Activated naive CD8-positive, alpha-beta T cell (primary cell): ENCODE results near the gene PI4K2A.
"Not testable (repeated sequence)": the region's sequence is repeated elsewhere in the genome, so short reads cannot be mapped to it uniquely, and the experiment has no call there.

ENCODE experiments used
- H3K27ac Mint-ChIP-seq: one replicate; pipeline ENCODE4 v1.8.0; 2021; ENCODE audit warnings: mixed read lengths
- H3K27me3 Mint-ChIP-seq: one replicate; pipeline ENCODE4 v1.8.0; 2021; ENCODE audit warnings: mixed read lengths
- H3K36me3 Mint-ChIP-seq: one replicate; pipeline ENCODE4 v1.8.0; 2021; ENCODE audit warnings: mixed read lengths
- H3K4me1 Mint-ChIP-seq: one replicate; pipeline ENCODE4 v1.8.0; 2021; ENCODE audit warnings: low read depth, mixed read lengths
- H3K4me3 Mint-ChIP-seq: one replicate; pipeline ENCODE4 v1.8.0; 2021; ENCODE audit warnings: mild to moderate bottlenecking, mixed read lengths
- H3K9me3 Mint-ChIP-seq: one replicate; pipeline ENCODE4 v1.8.0; 2021; ENCODE audit warnings: low read depth, mixed read lengths

The PI4K2A gene

GRCh38 chr10:97618285-97618684 is 22.2 kb upstream of the PI4K2A start:
- peaks cover 2% of the 10 kb centered on the region for H3K36me3 Mint-ChIP-seq
- no peak overlapping the region for H3K27ac Mint-ChIP-seq
- H3K9me3 Mint-ChIP-seq = no peaks in the 10 kb centered on the region
- H3K4me1 Mint-ChIP-seq = no peaks in the 10 kb centered on the region
- no peak overlapping the region for H3K4me3 Mint-ChIP-seq
- H3K27me3 Mint-ChIP-seq = no peaks in the 10 kb centered on the region

- Mint-ChIP-seq H3K27ac (no peak overlapping the region), H3K27me3 (no peaks in the 10 kb centered on the region), H3K4me3 (no peak overlapping the region), H3K9me3 (no peaks in the 10 kb centered on the region), H3K36me3 (peaks cover 2% of the 10 kb centered on the region), H3K4me1 (no peaks in the 10 kb centered on the region)
These were observed 21.7 kb upstream of the PI4K2A start for GRCh38 chr10:97618733-97619132.

- no peaks in the 10 kb centered on the region for H3K36me3 Mint-ChIP-seq
- no peaks in the 10 kb centered on the region for H3K27me3 Mint-ChIP-seq
- H3K27ac Mint-ChIP-seq = no peak overlapping the region
- H3K9me3 Mint-ChIP-seq = no peaks in the 10 kb centered on the region
- no peak overlapping the region for H3K4me3 Mint-ChIP-seq
- H3K4me1 Mint-ChIP-seq = no peaks in the 10 kb centered on the region
These were observed 17.2 kb upstream of the PI4K2A start for GRCh38 chr10:97623277-97623676.

- no peak overlapping the region for H3K4me3 Mint-ChIP-seq
- H3K36me3 Mint-ChIP-seq = no peaks in the 10 kb centered on the region
- H3K9me3 Mint-ChIP-seq = no peaks in the 10 kb centered on the region
- no peaks in the 10 kb centered on the region for H3K27me3 Mint-ChIP-seq
- no peak overlapping the region for H3K27ac Mint-ChIP-seq
- peaks cover 2% of the 10 kb centered on the region for H3K4me1 Mint-ChIP-seq
These were observed 12.7 kb upstream of the PI4K2A start for GRCh38 chr10:97627731-97628130.

GRCh38 chr10:97628228-97628627 is 12.2 kb upstream of the PI4K2A start:
- peaks cover 6% of the 10 kb centered on the region for H3K4me1 Mint-ChIP-seq
- H3K27ac Mint-ChIP-seq = no peak overlapping the region
- H3K9me3 Mint-ChIP-seq = no peaks in the 10 kb centered on the region
- no peak overlapping the region for H3K4me3 Mint-ChIP-seq
- H3K27me3 Mint-ChIP-seq = no peaks in the 10 kb centered on the region
- H3K36me3 Mint-ChIP-seq = peaks cover 1% of the 10 kb centered on the region

GRCh38 chr10:97629289-97629688 is 11.2 kb upstream of the PI4K2A start:
- no peak overlapping the region for H3K27ac Mint-ChIP-seq
- H3K36me3 Mint-ChIP-seq = peaks cover 2% of the 10 kb centered on the region
- H3K27me3 Mint-ChIP-seq = no peaks in the 10 kb centered on the region
- H3K4me1 Mint-ChIP-seq = peaks cover 13% of the 10 kb centered on the region
- H3K4me3 Mint-ChIP-seq = no peak overlapping the region
- H3K9me3 Mint-ChIP-seq = no peaks in the 10 kb centered on the region

GRCh38 chr10:97631098-97631497 is 9.4 kb upstream of the PI4K2A start:
- Mint-ChIP-seq H3K36me3 (peaks cover 2% of the 10 kb centered on the region), H3K27ac (no peak overlapping the region), H3K4me1 (peaks cover 13% of the 10 kb centered on the region), H3K27me3 (no peaks in the 10 kb centered on the region), H3K9me3 (no peaks in the 10 kb centered on the region), H3K4me3 (no peak overlapping the region)

GRCh38 chr10:97632949-97633884 is 7.3 kb upstream of the PI4K2A start, which contains the start of gene MORN4:
MORN4 (minus strand) TSS chr10:97633500; CDS start chr10:97619653, 13,847 bp downstream.
- peaks cover 13% of the 10 kb centered on the region for H3K4me1 Mint-ChIP-seq
- H3K27me3 Mint-ChIP-seq = no peaks in the 10 kb centered on the region
- peak within 1 kb of the TSS; percentile 91 for H3K27ac Mint-ChIP-seq
- peaks cover 2% of the 10 kb centered on the region for H3K36me3 Mint-ChIP-seq
- peak within 1 kb of the TSS; percentile 97 for H3K4me3 Mint-ChIP-seq
- H3K9me3 Mint-ChIP-seq = no peaks in the 10 kb centered on the region

- Mint-ChIP-seq H3K9me3 (no peaks in the 10 kb centered on the region), H3K27me3 (no peaks in the 10 kb centered on the region), H3K27ac (peak overlapping the region; percentile 58)
These were observed 6.5 kb upstream of the PI4K2A start for GRCh38 chr10:97633921-97634320.

GRCh38 chr10:97635577-97635976 is 4.9 kb upstream of the PI4K2A start:
- Mint-ChIP-seq H3K27ac (no peak overlapping the region), H3K36me3 (peaks cover 2% of the 10 kb centered on the region), H3K9me3 (no peaks in the 10 kb centered on the region), H3K4me1 (peaks cover 16% of the 10 kb centered on the region), H3K27me3 (no peaks in the 10 kb centered on the region), H3K4me3 (no peak overlapping the region)

More at GRCh38 chr10:97633921-97634320, 6.5 kb upstream of the PI4K2A start:
- H3K4me3 Mint-ChIP-seq = peak overlapping the region; percentile 97
- peaks cover 13% of the 10 kb centered on the region for H3K4me1 Mint-ChIP-seq
- peaks cover 2% of the 10 kb centered on the region for H3K36me3 Mint-ChIP-seq

GRCh38 chr10:97639090-97639489 is 1.4 kb upstream of the PI4K2A start:
- H3K9me3 Mint-ChIP-seq, H3K4me3 Mint-ChIP-seq, H3K27ac Mint-ChIP-seq, H3K36me3 Mint-ChIP-seq, H3K27me3 Mint-ChIP-seq: not testable (repeated sequence)
- H3K4me1 Mint-ChIP-seq = peaks cover 22% of the 10 kb centered on the region

GRCh38 chr10:97640868-97641811 is 669 bp downstream of the PI4K2A start:
- H3K4me3 Mint-ChIP-seq = peak overlapping the region; percentile 97
- H3K4me1 Mint-ChIP-seq = peaks cover 25% of the 10 kb centered on the region
- H3K9me3 Mint-ChIP-seq = no peaks in the 10 kb centered on the region
- H3K27ac Mint-ChIP-seq = peak overlapping the region; percentile 79
- no peaks in the 10 kb centered on the region for H3K27me3 Mint-ChIP-seq
- H3K36me3 Mint-ChIP-seq = peaks cover 9% of the 10 kb centered on the region

- H3K4me1 Mint-ChIP-seq = peaks cover 29% of the 10 kb centered on the region
- H3K27me3 Mint-ChIP-seq, H3K9me3 Mint-ChIP-seq, H3K27ac Mint-ChIP-seq, H3K36me3 Mint-ChIP-seq: not testable (repeated sequence)
- H3K4me3 Mint-ChIP-seq = peak overlapping the region; percentile 97
These were observed 2.1 kb downstream of the PI4K2A start for GRCh38 chr10:97642471-97643159.

GRCh38 chr10:97643441-97643985 is 3.0 kb downstream of the PI4K2A start:
- Mint-ChIP-seq H3K4me3 (peak overlapping the region; percentile 11), H3K9me3 (no peaks in the 10 kb centered on the region), H3K4me1 (peaks cover 34% of the 10 kb centered on the region)

More at GRCh38 chr10:97643441-97643985, 3.0 kb downstream of the PI4K2A start:
- no peaks in the 10 kb centered on the region for H3K27me3 Mint-ChIP-seq
- H3K27ac Mint-ChIP-seq = no peak overlapping the region
- peaks cover 9% of the 10 kb centered on the region for H3K36me3 Mint-ChIP-seq
